ENCODE results near the gene AGO3. TPM values are rescaled to one million over a fixed set of nuclear protein-coding genes. Genes with fewer than 3 reads are reported as not detected.
A peak's percentile ranks its signal among the peaks of the same experiment; 100 is the strongest.

AGO3 gene
- total and polyA plus RNA-seq, 2 donors (not counting 3 experiments of a cell fraction or from before 2014, with no cell fraction given): 10.4 to 21.1 TPM

DNA sequence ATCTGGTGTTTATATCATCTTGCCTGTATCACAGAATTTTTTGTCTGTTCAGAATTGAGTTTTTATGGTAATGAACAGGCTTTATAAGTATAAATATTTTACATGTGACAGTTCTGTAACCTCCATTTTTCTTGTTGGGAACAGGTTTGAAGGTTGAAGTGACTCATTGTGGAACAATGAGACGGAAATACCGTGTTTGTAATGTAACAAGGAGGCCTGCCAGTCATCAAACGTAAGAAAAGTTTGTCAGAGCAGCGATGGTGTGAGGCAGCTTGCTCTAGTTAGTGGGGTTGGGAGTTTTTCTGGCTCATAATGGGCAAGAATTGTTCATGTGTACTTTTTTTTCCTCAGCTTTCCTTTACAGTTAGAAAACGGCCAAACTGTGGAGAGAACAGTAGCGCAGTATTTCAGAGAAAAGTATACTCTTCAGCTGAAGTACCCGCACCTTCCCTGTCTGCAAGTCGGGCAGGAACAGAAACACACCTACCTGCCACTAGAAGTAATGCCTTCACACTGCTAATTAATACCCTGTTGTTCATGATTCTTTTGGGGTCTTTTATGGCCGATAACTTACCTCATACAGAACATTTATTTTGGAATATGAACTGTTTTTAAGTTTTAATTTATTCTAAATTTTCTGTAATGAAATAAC, 77.8 kb downstream of the AGO3 start:
- FAIRE-seq (peak; percentile 81), DNase-seq (ENCODE audit: low read depth, low spot score) (peak; percentile 82)
- Histone ChIP-seq H4K20me1 (replicated peaks; ENCODE audit: control insufficient read depth, extremely low read depth, insufficient read depth, low read length) (no peaks in the 10 kb centered on the region), H3K36me3 (ENCODE audit: control insufficient read depth in 2 of 2, extremely low read depth in 1 of 2, insufficient read depth in 2 of 2, low read length in 2 of 2) (no peaks in the 10 kb centered on the region), H3K4me3 (replicated peaks in 1 of 3; ENCODE audit: insufficient read depth in 1 of 3, low read depth in 1 of 3, low read length in 3 of 3) (no peak overlapping the region), H3K9me1 (replicated peaks; ENCODE audit: control insufficient read depth, extremely low read depth, insufficient read depth, low read length) (no peaks in the 10 kb centered on the region), H3K9me3 (replicated peaks; ENCODE audit: control insufficient read depth, insufficient read depth, low read length) (no peaks in the 10 kb centered on the region), H3K27me3 (ENCODE audit: control insufficient read depth in 2 of 2, insufficient read depth in 2 of 2, low read length in 2 of 2) (no peaks in the 10 kb centered on the region), H3K4me1 (ENCODE audit: control insufficient read depth, extremely low read depth, insufficient read depth, low read length) (peaks cover 17% of the 10 kb centered on the region), H2AFZ (ENCODE audit: low read depth, low read length) (peak overlapping the region; percentile 65), H3K9ac (replicated peaks; ENCODE audit: extremely low read depth, insufficient read depth, low read length) (peak overlapping the region; percentile 59), H3K4me2 (ENCODE audit: insufficient read depth, low read length) (peak overlapping the region; percentile 61), H3K79me2 (ENCODE audit: control insufficient read depth, insufficient read depth, low read length) (no peaks in the 10 kb centered on the region), H3K27ac (ENCODE audit: insufficient read depth, low read depth, low read length) (peak overlapping the region; percentile 96)
- peak; percentile 56 for TF ChIP-seq FOS (IDR thresholded peaks at IDR 0.05; ENCODE audit: borderline replicate concordance, insufficient read depth, low read length)
- no peak for TF ChIP-seq MYC (IDR thresholded peaks at IDR 0.05; ENCODE audit: low read depth, low read length)
- peak; percentile 87 for TF ChIP-seq JUN (IDR thresholded peaks at IDR 0.05; ENCODE audit: borderline replicate concordance, insufficient read depth, insufficient read length, low read depth)
- peak; percentile 37 for TF ChIP-seq POLR2AphosphoS5 (IDR thresholded peaks at IDR 0.05; ENCODE audit: insufficient read depth, low read depth, low read length)
- TSS peak; percentile 91 for BruUV-seq (replicated peaks)
- dilution Hi-C loops (cut with MboI; ENCODE audit: extremely low pct_ligation_motif_present, low sequenced_read_pairs) (no loop called here), intact Hi-C loops (cut with micrococcal nuclease) (loop anchor here (2.0 kb wide), 1 partner anchor 78 kb away; the partner anchor contains the start of gene AGO3)
- ChIA-PET POLR2A (no interaction called here), CTCF (interaction anchor here (0.9 to 1.2 kb wide), 4 partner anchors 10 to 75 kb away, joined by 3 to 5 read pairs (median 3); partner anchors contain the start of gene TEKT2)

DNA sequence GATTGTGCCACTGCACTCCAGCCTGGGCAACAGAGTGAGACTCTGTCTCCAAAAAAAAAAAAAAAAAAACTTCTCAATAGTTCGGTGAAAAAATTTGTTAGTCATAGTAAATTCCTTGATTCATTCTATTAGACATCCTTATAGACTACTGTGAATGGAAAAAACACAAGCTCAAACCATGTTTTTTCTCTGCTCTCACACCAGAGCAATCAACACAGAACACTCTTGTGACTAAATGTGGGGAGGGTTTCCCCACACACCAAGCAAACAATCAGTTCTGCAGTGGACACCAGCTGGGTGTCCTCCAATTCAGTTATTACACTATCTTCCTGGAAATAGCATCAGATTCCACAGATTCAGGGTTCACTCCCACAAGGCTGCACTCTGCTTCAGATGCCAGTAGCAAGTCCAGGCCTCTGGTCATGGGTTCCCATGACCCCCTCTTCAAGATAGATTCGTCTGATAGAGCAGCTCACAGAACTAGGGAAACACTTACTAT, 83.9 kb downstream of the AGO3 start:
- H4K20me1 ChIP-seq (replicated peaks; ENCODE audit: control insufficient read depth, extremely low read depth, insufficient read depth, low read length): no peaks in the 10 kb centered on the region
- H3K27me3 ChIP-seq (ENCODE audit: control insufficient read depth in 2 of 2, insufficient read depth in 2 of 2, low read length in 2 of 2): no peaks in the 10 kb centered on the region
- no peak overlapping the region for H3K27ac ChIP-seq (ENCODE audit: insufficient read depth, low read depth, low read length)
- H3K79me2 ChIP-seq (ENCODE audit: control insufficient read depth, insufficient read depth, low read length): no peaks in the 10 kb centered on the region
- no TSS peak for BruUV-seq (replicated peaks)
- dilution Hi-C loops (cut with MboI; ENCODE audit: extremely low pct_ligation_motif_present, low sequenced_read_pairs) (no loop called here), intact Hi-C loops (cut with micrococcal nuclease) (no loop called here)
- ChIA-PET CTCF (no interaction called here), POLR2A (no interaction called here)
- no peak overlapping the region for H2AFZ ChIP-seq (ENCODE audit: low read depth, low read length)
- no peak overlapping the region for H3K9ac ChIP-seq (replicated peaks; ENCODE audit: extremely low read depth, insufficient read depth, low read length)
- H3K4me3 ChIP-seq (replicated peaks in 1 of 3; ENCODE audit: insufficient read depth in 1 of 3, low read depth in 1 of 3, low read length in 3 of 3): no peak overlapping the region
- H3K9me3 ChIP-seq (replicated peaks; ENCODE audit: control insufficient read depth, insufficient read depth, low read length): no peaks in the 10 kb centered on the region
- TF ChIP-seq MAX (IDR thresholded peaks at IDR 0.05; ENCODE audit: insufficient read depth, insufficient read length) (no peak), FOS (IDR thresholded peaks at IDR 0.05; ENCODE audit: borderline replicate concordance, insufficient read depth, low read length) (no peak), POLR2AphosphoS5 (IDR thresholded peaks at IDR 0.05; ENCODE audit: insufficient read depth, low read depth, low read length) (no peak), GATA2 (IDR thresholded peaks at IDR 0.05; ENCODE audit: insufficient read depth, insufficient read length, low read depth, low read length) (no peak), EZH2 (IDR thresholded peaks at IDR 0.05; ENCODE audit: borderline replicate concordance, low read depth, low read length, severe bottlenecking) (no peak)
- TF ChIP-seq, protein P1, sequence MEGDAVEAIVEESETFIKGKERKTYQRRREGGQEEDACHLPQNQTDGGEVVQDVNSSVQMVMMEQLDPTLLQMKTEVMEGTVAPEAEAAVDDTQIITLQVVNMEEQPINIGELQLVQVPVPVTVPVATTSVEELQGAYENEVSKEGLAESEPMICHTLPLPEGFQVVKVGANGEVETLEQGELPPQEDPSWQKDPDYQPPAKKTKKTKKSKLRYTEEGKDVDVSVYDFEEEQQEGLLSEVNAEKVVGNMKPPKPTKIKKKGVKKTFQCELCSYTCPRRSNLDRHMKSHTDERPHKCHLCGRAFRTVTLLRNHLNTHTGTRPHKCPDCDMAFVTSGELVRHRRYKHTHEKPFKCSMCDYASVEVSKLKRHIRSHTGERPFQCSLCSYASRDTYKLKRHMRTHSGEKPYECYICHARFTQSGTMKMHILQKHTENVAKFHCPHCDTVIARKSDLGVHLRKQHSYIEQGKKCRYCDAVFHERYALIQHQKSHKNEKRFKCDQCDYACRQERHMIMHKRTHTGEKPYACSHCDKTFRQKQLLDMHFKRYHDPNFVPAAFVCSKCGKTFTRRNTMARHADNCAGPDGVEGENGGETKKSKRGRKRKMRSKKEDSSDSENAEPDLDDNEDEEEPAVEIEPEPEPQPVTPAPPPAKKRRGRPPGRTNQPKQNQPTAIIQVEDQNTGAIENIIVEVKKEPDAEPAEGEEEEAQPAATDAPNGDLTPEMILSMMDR (IDR thresholded peaks at IDR 0.05; ENCODE audit: extremely low read depth in 1 of 2, insufficient read depth in 1 of 2, low read depth in 1 of 2, low read length in 2 of 2): no peak
- no peak overlapping the region for H3K4me2 ChIP-seq (ENCODE audit: insufficient read depth, low read length)
- no peak for DNase-seq (ENCODE audit: low read depth, low spot score)
- no peak for FAIRE-seq
- H3K9me1 ChIP-seq (replicated peaks; ENCODE audit: control insufficient read depth, extremely low read depth, insufficient read depth, low read length): no peaks in the 10 kb centered on the region
- no peaks in the 10 kb centered on the region for H3K4me1 ChIP-seq (ENCODE audit: control insufficient read depth, extremely low read depth, insufficient read depth, low read length)
- peaks cover 2 to 4% of the 10 kb centered on the region in 2 experiments for H3K36me3 ChIP-seq (ENCODE audit: control insufficient read depth in 2 of 2, extremely low read depth in 1 of 2, insufficient read depth in 2 of 2, low read length in 2 of 2)

Measured in endothelial cell of umbilical vein (primary cell).